SIG-M5 treated with dmso at 0.1 percent for 504 hours (cell line): ENCODE results near the gene LRR1.
A peak's percentile ranks its signal among the peaks of the same experiment; 100 is the strongest.
"Not testable (repeated sequence)": the region's sequence is repeated elsewhere in the genome, so short reads cannot be mapped to it uniquely, and the experiment has no call there.

ENCODE experiments used
- DNase-seq: peaks from one replicate; lab custom pipeline; 2025; ENCODE audit not compliant: unreplicated experiment; lab: John Stamatoyannopoulos, UW

The LRR1 gene, protein sequence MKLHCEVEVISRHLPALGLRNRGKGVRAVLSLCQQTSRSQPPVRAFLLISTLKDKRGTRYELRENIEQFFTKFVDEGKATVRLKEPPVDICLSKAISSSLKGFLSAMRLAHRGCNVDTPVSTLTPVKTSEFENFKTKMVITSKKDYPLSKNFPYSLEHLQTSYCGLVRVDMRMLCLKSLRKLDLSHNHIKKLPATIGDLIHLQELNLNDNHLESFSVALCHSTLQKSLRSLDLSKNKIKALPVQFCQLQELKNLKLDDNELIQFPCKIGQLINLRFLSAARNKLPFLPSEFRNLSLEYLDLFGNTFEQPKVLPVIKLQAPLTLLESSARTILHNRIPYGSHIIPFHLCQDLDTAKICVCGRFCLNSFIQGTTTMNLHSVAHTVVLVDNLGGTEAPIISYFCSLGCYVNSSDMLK

DNA sequence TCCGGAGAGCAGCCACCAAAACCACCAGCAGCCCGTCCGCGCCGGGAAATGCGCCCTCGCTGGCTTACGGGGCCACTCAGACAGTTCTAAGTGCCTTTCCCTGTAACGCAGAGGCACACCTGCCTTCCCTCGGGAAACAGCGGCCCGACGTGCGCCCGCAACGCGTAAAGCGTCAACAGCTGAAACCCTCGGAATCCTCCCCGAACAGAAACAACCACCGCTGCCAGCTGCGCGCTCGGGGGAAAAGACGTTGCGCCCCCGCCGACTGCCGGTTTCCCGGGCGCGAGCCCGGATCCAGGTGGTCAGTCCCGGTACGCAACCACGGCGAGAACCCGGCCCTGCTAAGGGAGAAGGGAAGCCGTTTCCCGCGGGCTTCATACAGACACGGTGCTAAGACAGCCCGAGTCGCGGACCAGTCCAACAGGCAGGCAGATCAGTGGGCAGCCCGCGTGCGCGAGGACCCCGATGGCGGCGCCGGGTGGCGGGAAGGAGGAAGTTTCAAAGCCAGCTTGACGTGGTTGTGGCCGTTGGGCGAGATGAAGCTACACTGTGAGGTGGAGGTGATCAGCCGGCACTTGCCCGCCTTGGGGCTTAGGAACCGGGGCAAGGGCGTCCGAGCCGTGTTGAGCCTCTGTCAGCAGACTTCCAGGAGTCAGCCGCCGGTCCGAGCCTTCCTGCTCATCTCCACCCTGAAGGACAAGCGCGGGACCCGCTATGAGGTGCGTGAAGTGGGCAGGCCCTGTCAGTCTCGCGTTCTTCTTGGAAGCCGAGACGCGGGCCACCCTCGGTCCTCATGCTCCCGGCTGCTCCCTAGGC lies at the start of gene LRR1:
Gene LRR1 (plus strand): TSS at position 456 of the 816 bp plus-strand sequence. CDS start 81 bp downstream, at position 537.
- DNase-seq: peak; percentile 75

DNA sequence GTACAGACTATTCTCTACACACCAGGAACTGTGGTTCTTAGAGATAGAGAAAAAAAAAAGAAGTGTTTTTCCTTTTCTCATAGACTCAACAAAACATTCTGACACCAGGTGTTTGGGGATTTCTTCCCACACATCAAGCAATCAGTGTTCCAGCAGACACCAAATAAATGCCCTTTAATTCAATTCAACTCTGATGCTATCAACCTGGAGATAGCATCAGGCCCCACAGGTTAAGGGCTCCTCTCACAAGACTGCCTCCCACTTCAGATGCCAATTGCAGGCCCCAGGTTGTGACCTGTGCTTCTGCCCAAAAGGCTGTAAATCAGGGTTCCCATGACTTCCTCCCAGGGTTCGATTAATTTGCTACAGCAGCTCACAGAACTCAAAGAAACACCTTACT lies 49.3 kb upstream of the LRR1 start:
- DNase-seq: no peak

DNA sequence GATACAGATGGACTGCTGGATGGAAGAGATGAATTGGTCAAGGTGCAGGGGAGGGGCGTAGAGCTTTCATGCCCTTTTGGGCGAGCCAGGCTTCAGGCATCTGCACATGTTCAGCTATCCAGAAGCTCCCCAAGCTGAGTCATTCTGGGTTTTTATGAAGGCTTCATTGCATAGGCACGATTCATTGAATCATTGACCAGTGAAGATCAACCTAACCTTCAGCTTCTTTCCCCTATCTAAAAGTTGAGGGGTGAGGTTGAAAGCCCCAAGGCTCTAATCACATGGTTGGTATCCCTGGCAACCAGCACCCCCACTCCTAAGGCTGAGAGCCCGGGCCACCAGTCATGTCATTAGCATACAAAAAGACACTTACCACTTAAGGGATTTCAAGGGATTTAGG lies 48.9 kb upstream of the LRR1 start:
- no peak for DNase-seq

DNA sequence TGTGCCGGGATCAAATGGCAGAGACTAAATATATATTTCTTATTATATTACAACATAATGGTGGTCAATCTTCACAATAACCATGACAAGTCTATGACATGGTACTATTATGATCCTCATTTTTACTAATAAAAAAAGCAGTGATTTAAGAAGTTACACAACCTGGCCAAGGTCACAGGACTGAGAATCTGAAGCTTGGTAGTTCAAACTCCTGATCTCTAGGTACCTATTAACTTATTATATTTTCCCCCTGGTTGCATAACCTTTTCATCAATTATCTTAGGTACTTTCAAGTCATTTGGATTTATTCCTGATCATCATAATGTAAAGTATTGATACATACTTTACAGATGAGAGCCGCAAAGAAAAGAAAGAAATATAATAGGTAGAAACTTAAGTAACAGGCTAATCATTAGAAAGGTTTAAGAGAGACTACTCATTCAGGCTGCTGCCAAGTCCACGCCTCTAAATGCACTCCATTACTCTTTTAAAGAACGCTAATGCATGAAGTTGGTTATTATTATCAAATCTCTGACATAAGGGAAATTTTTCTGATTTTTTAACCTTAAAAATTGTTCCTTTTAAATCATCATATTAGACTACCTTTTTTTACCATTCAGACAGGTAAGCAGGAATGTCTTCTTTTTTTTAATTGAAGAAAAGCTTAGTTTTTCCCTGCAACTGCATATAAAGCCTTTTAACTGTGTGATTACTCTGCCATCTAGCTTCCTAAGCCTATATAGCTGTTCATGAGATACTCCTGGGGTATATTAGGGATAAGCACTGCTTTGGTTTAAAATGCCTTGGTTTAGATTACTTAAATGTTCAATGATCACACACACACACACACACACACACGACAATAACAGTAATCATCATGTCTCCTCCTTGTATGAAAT lies 48.2 kb upstream of the LRR1 start:
- peak; percentile 20 for DNase-seq

DNA sequence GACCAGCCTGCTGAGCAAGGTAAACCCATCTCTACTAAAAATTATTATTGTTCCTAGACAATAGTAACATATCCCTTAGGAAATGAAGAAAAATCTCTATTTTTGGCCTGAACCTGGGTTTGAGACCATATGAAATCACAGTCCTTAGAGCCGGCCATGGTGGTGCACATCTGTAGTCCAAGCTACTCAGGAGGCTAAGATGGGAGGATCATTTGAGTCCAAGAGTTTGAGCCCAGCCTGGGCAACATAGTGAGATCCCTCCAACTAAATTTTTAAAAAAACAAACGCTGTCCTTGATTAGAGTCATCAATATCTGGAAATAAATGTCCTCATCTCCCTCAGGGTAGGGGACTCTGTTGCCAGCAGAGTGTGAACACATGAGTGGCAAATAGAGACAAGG lies 47.2 kb upstream of the LRR1 start:
- no peak for DNase-seq

DNA sequence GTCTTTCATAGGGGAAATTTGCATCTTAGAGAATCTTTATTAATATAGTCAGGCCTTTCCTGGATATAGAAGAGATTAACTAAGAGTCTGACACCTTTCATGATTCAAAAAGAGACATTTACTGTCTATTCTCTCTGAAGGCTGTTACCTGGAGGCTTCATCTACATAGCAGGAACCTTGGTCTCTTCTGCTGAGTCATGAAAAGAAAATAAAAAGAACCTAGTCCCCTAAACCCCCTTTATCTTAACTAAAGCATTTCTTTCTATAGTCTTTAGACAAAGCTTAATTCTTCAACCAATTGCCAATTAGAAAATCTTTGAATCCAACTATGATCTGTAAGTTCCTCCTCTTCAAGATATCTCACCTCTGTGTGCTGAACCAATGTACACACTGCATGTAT lies 45.6 kb upstream of the LRR1 start:
- DNase-seq: no peak

DNA sequence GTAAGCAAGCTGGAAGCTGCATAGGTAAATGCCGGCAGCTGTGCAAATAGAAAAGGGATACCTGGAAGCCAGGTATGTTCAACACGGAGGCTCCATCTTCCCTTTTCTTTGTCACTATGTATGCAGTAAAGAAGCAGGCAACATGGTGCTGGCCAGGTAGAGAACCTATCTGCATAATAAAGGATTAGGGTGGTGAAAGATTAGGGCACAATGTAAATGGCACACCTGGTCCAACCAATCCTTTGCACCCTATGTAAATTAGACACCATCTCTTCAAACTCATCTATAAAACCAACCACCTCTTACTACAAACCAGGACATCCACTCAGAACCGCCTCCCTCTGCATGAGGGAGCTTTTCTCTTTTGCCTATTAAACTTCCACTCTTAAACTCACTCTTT lies 44.8 kb upstream of the LRR1 start:
- DNase-seq: no peak

DNA sequence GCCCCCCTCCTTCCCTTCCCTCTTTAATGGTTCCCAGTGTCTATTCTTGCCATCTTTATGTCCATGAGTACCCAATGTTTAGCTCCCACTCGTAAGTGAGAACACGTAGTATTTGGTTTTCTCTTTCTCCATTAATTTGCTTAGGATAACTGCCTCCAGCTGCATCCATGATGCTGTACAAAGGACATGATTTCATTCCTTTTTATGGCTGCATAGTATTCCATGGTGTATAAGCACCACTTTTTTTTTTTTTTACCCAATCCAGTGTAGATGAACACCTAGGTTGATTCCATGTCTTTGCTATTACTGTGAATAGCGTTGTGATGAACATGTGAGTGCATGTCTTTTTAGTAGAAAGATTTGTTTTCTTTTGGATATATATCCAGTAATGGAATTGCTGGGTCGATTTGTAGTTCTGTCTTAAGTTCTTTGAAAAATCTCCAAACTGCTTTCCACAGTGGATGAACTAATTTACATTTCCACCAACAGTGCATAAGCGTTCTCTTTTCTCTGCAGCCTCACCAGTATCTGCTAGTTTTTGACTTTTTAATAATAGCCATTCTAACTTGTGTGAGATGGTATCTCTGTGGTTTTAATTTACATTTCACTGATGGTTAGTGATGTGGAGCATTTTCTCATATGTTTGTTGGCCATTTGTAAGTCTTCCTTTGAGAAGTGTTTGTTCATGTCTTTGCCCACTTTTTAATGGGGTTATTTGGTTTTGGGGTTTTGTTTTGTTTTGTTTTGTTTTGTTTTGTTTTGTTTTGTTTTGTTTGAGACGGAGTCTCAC lies 38.6 kb upstream of the LRR1 start:
- no peak for DNase-seq

DNA sequence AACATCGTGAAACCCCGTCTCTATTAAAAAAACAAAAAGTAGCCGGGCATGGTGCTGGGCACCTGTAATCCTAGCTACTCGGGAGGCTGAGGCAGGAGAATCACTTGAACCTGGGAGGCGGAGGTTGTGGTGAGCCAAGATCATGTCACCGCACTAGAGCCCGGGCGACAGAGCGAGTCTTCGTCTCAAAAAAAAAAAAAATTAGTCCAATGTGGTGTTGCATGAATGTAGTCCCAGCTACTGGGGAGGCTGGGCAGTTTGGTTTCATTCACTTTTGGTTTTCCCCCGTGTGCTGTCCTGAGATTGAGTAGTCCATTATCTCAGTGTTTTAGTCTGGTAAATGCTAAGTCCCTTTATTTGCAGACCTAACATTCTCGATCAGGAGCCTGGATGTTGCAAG lies 32.0 kb upstream of the LRR1 start:
- no peak for DNase-seq

DNA sequence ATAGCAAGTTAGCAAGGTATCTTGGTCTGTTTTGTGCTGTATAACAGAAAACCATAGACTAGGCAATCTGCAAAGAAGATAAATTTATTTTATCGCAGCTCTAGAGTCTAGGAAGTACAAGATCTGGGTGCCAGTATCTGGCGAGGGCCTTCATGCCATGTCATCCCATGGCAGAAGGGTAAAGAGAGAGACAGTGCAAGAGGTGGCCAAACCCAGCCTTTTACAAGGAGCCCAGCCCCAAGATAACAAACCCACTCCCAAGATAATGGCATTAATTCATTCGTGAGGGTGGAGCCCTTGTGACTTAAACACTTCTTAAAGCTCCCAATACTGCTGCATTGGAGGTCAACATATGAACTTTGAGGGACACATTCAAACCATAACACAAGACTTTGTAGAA lies 29.5 kb upstream of the LRR1 start:
- no peak for DNase-seq

DNA sequence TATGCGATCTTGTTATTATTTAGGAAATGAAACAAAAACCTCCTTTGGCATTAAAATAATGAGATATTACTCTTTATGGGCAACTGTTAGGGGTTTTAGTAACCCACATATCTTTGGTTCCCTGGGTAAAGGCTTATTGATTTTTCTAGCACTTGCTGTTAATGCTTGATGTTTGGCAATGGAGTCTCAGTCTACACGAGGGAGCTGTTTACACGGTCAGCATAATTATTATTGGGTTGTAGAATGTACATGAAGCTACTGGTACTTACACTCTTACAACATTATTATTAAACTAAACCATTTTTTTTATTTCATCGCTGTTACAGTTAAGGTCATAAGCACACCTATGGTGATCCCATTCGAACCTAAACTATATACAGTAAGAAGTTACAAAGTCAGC lies 24.7 kb upstream of the LRR1 start:
- DNase-seq: no peak

DNA sequence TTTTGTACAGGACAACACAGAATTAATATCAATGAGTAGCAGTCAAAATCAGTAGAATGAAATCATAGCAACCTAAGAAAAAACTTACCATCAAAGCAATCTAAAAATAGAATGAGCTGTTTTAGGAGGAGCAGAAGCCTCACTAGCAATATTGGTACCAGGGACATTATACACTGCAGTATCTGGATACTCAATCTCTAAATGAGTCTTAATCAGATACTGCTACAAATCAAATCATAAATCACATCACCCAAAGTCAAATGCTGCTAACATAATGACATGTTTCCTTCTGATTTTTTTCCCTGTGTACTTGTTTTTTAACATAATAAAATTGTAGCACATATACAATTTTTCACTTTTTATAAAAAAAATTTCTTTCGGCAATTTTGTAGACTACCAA lies 20.6 kb upstream of the LRR1 start:
- DNase-seq: no peak

DNA sequence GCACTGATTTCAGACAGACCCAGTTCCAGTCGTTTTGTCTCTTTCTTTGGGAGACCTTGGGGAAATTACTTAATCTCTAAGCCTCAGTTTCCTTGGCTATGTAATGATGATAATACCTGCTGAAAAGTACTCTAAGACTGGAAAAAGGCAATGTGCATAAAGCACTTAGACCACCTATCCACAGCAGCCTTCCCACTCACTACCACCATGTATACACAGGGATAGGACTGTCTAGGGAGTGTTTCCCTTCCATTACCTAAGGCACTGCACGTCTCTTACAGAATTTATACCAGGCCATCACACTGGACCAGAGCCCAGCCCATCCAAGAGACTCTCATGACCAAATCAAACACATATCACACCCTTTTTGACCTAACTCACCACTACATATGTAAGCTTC lies 18.9 kb upstream of the LRR1 start:
- no peak for DNase-seq

DNA sequence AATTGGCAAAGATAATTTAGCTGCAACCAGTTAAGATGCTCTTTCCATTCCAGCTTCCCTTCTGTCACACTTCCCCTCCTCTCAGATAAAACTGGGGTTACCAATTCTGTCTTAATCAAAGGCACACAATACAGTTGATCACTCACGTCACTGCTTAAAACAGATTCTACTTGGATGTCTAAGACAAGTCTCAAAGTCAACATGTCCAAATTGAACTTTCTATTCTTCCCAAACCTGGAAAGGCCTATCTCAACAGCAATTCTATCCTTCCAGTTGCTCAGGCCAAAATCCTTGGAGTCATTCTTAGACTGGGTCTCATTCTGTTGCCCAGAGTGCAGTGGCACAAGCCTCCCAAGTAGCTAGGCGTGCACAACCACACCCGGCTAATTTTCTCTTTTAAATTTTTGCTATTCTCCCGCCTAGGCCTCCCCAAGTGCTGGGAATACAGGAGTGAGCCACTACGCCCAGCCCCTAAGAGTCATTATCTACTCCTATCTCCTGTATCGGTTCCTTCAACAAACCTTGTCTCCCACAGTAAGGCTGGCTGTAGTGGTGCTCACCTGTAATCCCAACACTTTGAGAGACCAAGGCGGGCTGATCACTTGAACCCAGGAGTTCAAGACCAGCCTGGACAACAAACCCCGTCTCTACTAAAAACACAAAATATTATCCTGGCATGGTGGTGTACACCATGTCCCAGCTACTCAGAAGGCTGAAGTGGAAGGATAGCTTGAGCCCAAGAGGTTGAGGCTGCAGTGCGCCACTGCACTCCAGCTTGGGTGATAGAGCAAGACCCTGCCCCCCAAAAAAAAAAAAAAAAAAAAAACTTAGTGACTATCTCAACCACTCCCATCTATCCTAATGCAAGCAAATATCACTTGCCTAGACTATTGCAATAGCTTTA lies 17.3 kb upstream of the LRR1 start:
- DNase-seq: peak; percentile 11

DNA sequence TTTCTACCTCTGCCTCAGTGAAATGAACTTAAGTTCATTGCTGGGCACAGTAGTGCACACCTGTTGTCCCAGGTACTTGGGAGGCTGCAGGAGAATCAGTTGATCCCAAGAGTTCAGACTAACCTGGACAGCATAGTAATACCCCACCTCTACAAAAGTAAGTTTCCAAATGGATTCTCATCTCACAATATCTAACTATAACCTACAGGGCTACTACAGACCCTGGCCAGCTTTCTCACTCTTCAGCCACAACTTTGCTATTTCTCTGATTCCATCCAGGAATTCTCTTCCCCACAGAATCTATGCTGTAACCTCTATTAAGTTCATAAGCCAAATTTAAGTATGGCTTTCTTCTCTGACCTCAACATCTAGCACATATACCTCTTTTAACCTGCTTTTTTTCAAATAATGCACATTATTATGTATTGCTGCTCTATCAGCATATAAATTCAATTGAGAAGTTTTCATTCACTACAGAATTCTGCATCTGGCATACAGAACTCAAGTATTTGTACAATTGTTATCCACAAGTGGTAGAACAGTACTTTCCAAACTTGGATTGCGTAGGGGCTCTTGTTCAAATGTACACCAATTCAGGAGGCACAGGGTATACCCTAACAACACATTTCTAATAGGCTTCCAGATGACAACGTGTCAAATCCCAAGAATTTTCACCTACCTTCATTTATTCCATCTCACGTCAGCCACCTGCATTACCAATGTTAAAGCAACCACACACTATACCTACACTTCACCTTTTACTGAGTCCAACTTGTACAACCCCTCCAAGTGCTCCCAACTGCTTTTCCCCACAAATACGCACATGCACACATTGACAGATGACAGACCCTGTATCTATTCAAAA lies 16.4 kb upstream of the LRR1 start:
- no peak for DNase-seq

DNA sequence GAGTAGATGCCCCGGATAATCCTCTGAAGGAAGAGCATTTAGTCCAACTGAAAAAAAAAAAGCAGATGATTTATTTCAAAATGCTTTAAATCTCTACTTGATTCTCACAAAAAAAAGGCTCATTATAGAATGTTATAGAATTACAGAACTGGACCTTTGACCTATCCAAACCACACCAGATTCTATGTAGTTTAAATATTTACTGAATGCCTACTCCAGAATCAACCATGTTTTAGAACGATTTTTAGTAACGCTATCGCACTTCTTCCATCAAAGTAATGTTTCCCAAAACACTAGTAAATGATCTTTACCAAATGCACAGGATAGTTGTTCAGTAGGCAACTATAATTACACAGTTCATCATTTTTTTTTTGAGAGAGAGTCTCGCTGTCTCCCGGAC lies 15.1 kb upstream of the LRR1 start:
- DNase-seq: no peak

DNA sequence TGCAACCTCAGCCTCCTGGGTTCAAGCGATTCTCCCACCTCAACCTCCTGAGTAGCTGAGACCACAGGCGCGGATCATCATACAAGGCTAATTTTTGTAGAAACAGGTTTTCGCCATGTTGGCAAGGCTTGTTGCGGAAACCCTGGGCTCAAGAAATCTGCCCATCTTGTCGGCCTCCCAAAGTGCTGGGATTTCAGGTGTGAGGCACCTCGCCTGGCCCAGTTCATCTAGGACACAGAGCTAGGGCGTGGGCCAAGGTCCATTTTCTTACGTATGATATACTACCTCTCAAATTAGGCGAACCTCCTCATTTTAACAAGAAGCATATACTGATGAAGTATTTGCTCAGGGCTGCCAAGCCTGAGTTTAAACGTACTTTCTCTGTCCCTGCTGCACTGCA lies 14.7 kb upstream of the LRR1 start:
- no peak for DNase-seq

DNA sequence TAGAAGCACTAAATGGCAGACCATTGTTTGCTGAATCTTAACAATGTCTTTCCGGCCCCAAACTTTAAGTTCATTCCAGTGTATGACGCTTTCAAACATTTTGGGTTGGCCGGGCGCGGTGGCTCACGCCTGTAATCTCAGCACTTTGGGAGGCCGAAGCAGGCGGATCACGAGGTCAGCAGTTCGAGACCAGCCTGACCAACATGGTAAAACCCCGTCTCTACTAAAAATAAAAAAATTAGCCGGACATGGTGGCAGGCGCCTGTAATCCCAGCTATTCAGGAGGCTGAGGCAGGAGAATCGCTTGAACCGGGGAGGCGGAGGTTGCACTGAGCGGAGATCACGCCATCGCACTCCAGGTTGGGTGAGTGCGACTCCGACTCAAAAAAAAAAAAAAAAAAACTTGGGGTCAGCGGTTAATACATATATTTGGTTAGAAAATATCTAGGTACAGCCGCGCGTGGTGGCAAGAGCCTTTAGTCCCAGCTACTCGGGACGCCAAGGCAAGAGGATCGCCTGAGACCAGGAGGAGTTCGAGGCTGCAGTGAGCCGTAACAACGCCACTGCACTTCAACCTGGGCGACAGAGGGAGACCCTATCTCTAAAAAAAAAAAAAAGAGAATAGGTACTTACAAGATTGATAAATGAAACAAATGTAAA lies 13.6 kb upstream of the LRR1 start:
- not testable (repeated sequence) for DNase-seq
